Lower lobe of right lung (tissue), 2 donors: Measurements from ENCODE around the gene FAM114A2. TPM values are rescaled to one million over a fixed set of nuclear protein-coding genes. Genes with fewer than 3 reads are reported as not detected.

Experiments used
- ATAC-seq, 2 donors: fragments of 200-7000 bp; cut with Tn5 transposase; one replicate each; pipeline ENCODE4 v1.9.1; 2020 to 2022; ENCODE audit warnings: mild to moderate bottlenecking in 2 of 2, moderate library complexity in 2 of 2
- DNase-seq: peaks from one replicate; pipeline ENCODE4 v3.0.0-alpha.2; 2020
- H3K27ac ChIP-seq: fragments of 200-600 bp; one replicate; pipeline ENCODE4 v1.8.0; 2022
- H3K27me3 ChIP-seq: fragments of 200-600 bp; one replicate; pipeline ENCODE4 v1.8.0; 2022; ENCODE audit warnings: low read depth
- H3K36me3 ChIP-seq: fragments of 200-600 bp; one replicate; pipeline ENCODE4 v1.8.0; 2022; ENCODE audit warnings: mild to moderate bottlenecking
- H3K4me1 ChIP-seq: fragments of 200-600 bp; one replicate; pipeline ENCODE4 v1.8.0; 2022
- H3K4me3 ChIP-seq: fragments of 200-600 bp; one replicate; pipeline ENCODE4 v1.8.0; 2022; ENCODE audit warnings: mild to moderate bottlenecking
- H3K9me3 ChIP-seq: fragments of 200-600 bp; one replicate; pipeline ENCODE4 v1.8.0; 2022
- CTCF ChIP-seq: fragments of 200-600 bp; IDR thresholded peaks from one replicate; pipeline ENCODE4 v1.8.0; 2022; ENCODE audit warnings: antibody characterized with exemption, mild to moderate bottlenecking
- intact Hi-C: fragments of 100-400 bp; cut with DNase I; formaldehyde crosslinking; loops from one replicate; pipeline ENCODE4 v1.11.0; 2022
- total RNA-seq: library from RNA; stranded (reverse); fragmentation: NEBNext Ultra II Directional; extraction: Animal tissue kit (Norgen Biotek cat#: 25700); gene quantifications from one replicate; pipeline ENCODE4 v1.2.1, GENCODE V29; 2021
- donor health status: DM: no; HTN: yes; CAD: no; lungs with severe emphysema.

FAM114A2 gene
- total RNA-seq, 1 donor from 2014 or later: 39.6 TPM

GRCh38 chr5:154081246-154081645 is 42.5 kb upstream of the FAM114A2 start:
- Histone ChIP-seq H3K27me3 (no peaks in the 10 kb centered on the region), H3K9me3 (no peaks in the 10 kb centered on the region), H3K27ac (no peak overlapping the region), H3K36me3 (no peaks in the 10 kb centered on the region), H3K4me1 (peaks cover 21% of the 10 kb centered on the region), H3K4me3 (no peak overlapping the region)
- no peak for DNase-seq
- no peak for ATAC-seq
- TF ChIP-seq CTCF: no peak
- intact Hi-C loops: no loop called here

- no peak overlapping the region for H3K4me3 ChIP-seq
- H3K9me3 ChIP-seq: no peaks in the 10 kb centered on the region
- peaks cover 26% of the 10 kb centered on the region for H3K4me1 ChIP-seq
- no peak for TF ChIP-seq CTCF
- H3K27ac ChIP-seq: no peak overlapping the region
- ATAC-seq (no peak), DNase-seq (no peak)
- H3K27me3 ChIP-seq: no peaks in the 10 kb centered on the region
- no peaks in the 10 kb centered on the region for H3K36me3 ChIP-seq
- intact Hi-C loops: no loop called here
Measured at GRCh38 chr5:154078272-154078671, 39.6 kb upstream of the FAM114A2 start.

GRCh38 chr5:154077696-154078095 is 39.0 kb upstream of the FAM114A2 start:
- Histone ChIP-seq H3K27ac (no peak overlapping the region), H3K9me3 (no peaks in the 10 kb centered on the region), H3K36me3 (no peaks in the 10 kb centered on the region), H3K4me1 (peaks cover 26% of the 10 kb centered on the region), H3K4me3 (no peak overlapping the region), H3K27me3 (no peaks in the 10 kb centered on the region)
- intact Hi-C loops: no loop called here
- peak; percentile 64 to 80 for ATAC-seq
- no peak for DNase-seq
- TF ChIP-seq CTCF: no peak

GRCh38 chr5:154076240-154076922 is 37.7 kb upstream of the FAM114A2 start:
- Histone ChIP-seq H3K4me1 (peaks cover 26% of the 10 kb centered on the region), H3K36me3 (no peaks in the 10 kb centered on the region), H3K4me3 (no peak overlapping the region), H3K27ac (no peak overlapping the region), H3K9me3 (no peaks in the 10 kb centered on the region), H3K27me3 (no peaks in the 10 kb centered on the region)
- DNase-seq: no peak
- intact Hi-C loops: no loop called here
- ATAC-seq: peak; percentile 68 to 73
- TF ChIP-seq CTCF: no peak

GRCh38 chr5:154072414-154073171 is 33.9 kb upstream of the FAM114A2 start:
- intact Hi-C loops: no loop called here
- peaks cover 16% of the 10 kb centered on the region for H3K4me1 ChIP-seq
- peak; percentile 85 for DNase-seq

More at GRCh38 chr5:154072414-154073171, 33.9 kb upstream of the FAM114A2 start:
- H3K4me3 ChIP-seq: no peak overlapping the region
- H3K9me3 ChIP-seq: no peaks in the 10 kb centered on the region
- no peaks in the 10 kb centered on the region for H3K27me3 ChIP-seq
- no peaks in the 10 kb centered on the region for H3K36me3 ChIP-seq
- ATAC-seq: peak; percentile 93 to 94
- TF ChIP-seq CTCF: peak; percentile 96
- no peak overlapping the region for H3K27ac ChIP-seq
